ENCODE results near the gene DCP1A.
"Not testable (repeated sequence)": the region's sequence is repeated elsewhere in the genome, so short reads cannot be mapped to it uniquely, and the experiment has no call there.

DCP1A gene

GRCh38 chr3:53327986-53328385, 19.4 kb downstream of the DCP1A start:
- not testable (repeated sequence) for FAIRE-seq

GRCh38 chr3:53324105-53324504, 23.2 kb downstream of the DCP1A start:
- FAIRE-seq, result no peak

- no peak for FAIRE-seq
Observed at GRCh38 chr3:53320697-53321096, 26.6 kb downstream of the DCP1A start.

- no peak for FAIRE-seq
Observed at GRCh38 chr3:53318522-53318921, 28.8 kb downstream of the DCP1A start.

- FAIRE-seq, result no peak
Observed at GRCh38 chr3:53312832-53313231, 34.5 kb downstream of the DCP1A start.

GRCh38 chr3:53311882-53312281, 35.5 kb downstream of the DCP1A start:
- FAIRE-seq, result no peak

GRCh38 chr3:53303957-53304356, 43.4 kb downstream of the DCP1A start:
- FAIRE-seq, result no peak

- no peak for FAIRE-seq
Observed at GRCh38 chr3:53303549-53303948, 43.8 kb downstream of the DCP1A start.

GRCh38 chr3:53300826-53301225, 46.5 kb downstream of the DCP1A start:
- FAIRE-seq, result no peak

GRCh38 chr3:53299611-53300023, 47.7 kb downstream of the DCP1A start:
- peak; percentile 97 for FAIRE-seq

- FAIRE-seq, result no peak
Observed at GRCh38 chr3:53295410-53295809, 51.9 kb downstream of the DCP1A start.

- FAIRE-seq, result no peak
Observed at GRCh38 chr3:53293867-53294266, 53.5 kb downstream of the DCP1A start.

- no peak for FAIRE-seq
Observed at GRCh38 chr3:53288214-53288613, 59.1 kb downstream of the DCP1A start.

- no peak for FAIRE-seq
Observed at GRCh38 chr3:53287131-53287629, 60.2 kb downstream of the DCP1A start.

- FAIRE-seq, result no peak
Observed at GRCh38 chr3:53286727-53287126, 60.6 kb downstream of the DCP1A start.

GRCh38 chr3:53282581-53282980, 64.8 kb downstream of the DCP1A start:
- no peak for FAIRE-seq

- FAIRE-seq, result no peak
Observed at GRCh38 chr3:53278667-53279066, 68.7 kb downstream of the DCP1A start.

- no peak for FAIRE-seq
Observed at GRCh38 chr3:53274938-53275605, 72.3 kb downstream of the DCP1A start.

GRCh38 chr3:53273146-53273670, 74.1 kb downstream of the DCP1A start:
- FAIRE-seq, result no peak

GRCh38 chr3:53269888-53270880, 77.2 kb downstream of the DCP1A start:
- no peak for FAIRE-seq

GRCh38 chr3:53269193-53269592, 78.2 kb downstream of the DCP1A start:
- not testable (repeated sequence) for FAIRE-seq

GRCh38 chr3:53267766-53268165, 79.6 kb downstream of the DCP1A start:
- FAIRE-seq, result no peak

- FAIRE-seq, result no peak
Observed at GRCh38 chr3:53264718-53265117, 82.6 kb downstream of the DCP1A start.

All from endometrium (tissue), 2 donors.